H1 (cell line): ENCODE results near the gene NAV2. TPM values are rescaled to one million over a fixed set of nuclear protein-coding genes. Genes with fewer than 3 reads are reported as not detected.

Experiments
- HDAC6 ChIP-seq: IDR thresholded peaks from one replicate; pipeline ENCODE4 v1.7.1; 2012; ENCODE audit warnings: low read depth, mild to moderate bottlenecking, inconsistent platforms, low read length, moderate library complexity
- SP1 ChIP-seq: IDR thresholded peaks from 2 replicates; pipeline ENCODE4 v1.6.1; 2011; ENCODE audit warnings: low read depth, low read length
- polyA plus RNA-seq, 7 experiments: library from polyadenylated mRNA; depleted of rRNA in 3 of 7; stranded (reverse) in 5 of 7; unstranded in 2 of 7; fragments of >200 nt in 5 of 7; fragments of 200-250 nt in 2 of 7; gene quantifications; 1 replicate in 5 of 7; 2 replicates in 1 of 7; 4 replicates in 1 of 7; pipeline versions ENCODE4 v1.2.1 to v1.2.3, GENCODE V29; 2011 to 2013; ENCODE audit warnings: missing spikeins in 2 of 7, mixed read lengths in 2 of 7
- total RNA-seq: library from RNA; stranded (reverse); fragmentation: NEBNext Ultra II Directional; extraction: Animal tissue kit (Norgen Biotek cat#: 25700); gene quantifications from 2 replicates; pipeline ENCODE4 v1.2.1, GENCODE V29; 2021

NAV2 gene
- total and polyA plus RNA-seq, 2 of the 8 experiments (the other 6 are each of a cell fraction or from before 2014, with no cell fraction given) = 35.6 to 73.6 TPM

GRCh38 chr11:20060181-20060580 lies 347.5 kb downstream of the NAV2 start (continued):
- TF ChIP-seq SP1 (no peak), HDAC6 (no peak)
